Measurements from ENCODE around the gene GDF7. TPM values are rescaled to one million over a fixed set of nuclear protein-coding genes. Genes with fewer than 3 reads are reported as not detected.

Gene GDF7
- total RNA-seq, 2 experiments from 2014 or later = not detected

- no peak overlapping the region for H3K4me3 Mint-ChIP-seq
- H3K27ac Mint-ChIP-seq = no peak overlapping the region
- peaks cover 17% of the 10 kb centered on the region for H3K27me3 Mint-ChIP-seq
- peaks cover 6% of the 10 kb centered on the region for H3K4me1 Mint-ChIP-seq
- DNase-seq = no peak
- ChIA-PET POLR2A (no interaction called here), CTCF (interaction anchor here (0.9 to 2.5 kb wide), 8 partner anchors 10 to 216 kb away, joined by 3 to 9 read pairs (median 4); partner anchors contain the start of genes GDF7 and HS1BP3)
- peaks cover 6% of the 10 kb centered on the region for H3K36me3 Mint-ChIP-seq (ENCODE audit: low read depth)
- H3K9me3 Mint-ChIP-seq = no peaks in the 10 kb centered on the region
Observed at GRCh38 chr2:20677301-20678085, 10.5 kb downstream of the GDF7 start.

- ChIA-PET CTCF (interaction anchor here (1.1 to 1.7 kb wide), 4 partner anchors 9 to 27 kb away, joined by 3 to 4 read pairs (median 4); partner anchors contain the start of genes GDF7 and HS1BP3), POLR2A (no interaction called here)
- H3K4me1 Mint-ChIP-seq = peaks cover 6% of the 10 kb centered on the region
- no peak overlapping the region for H3K27ac Mint-ChIP-seq
- no peaks in the 10 kb centered on the region for H3K9me3 Mint-ChIP-seq
- peaks cover 12% of the 10 kb centered on the region for H3K27me3 Mint-ChIP-seq
- DNase-seq = no peak
- H3K36me3 Mint-ChIP-seq (ENCODE audit: low read depth) = peaks cover 6% of the 10 kb centered on the region
- H3K4me3 Mint-ChIP-seq = no peak overlapping the region
Observed at GRCh38 chr2:20678086-20678395, 11.1 kb downstream of the GDF7 start.

- Mint-ChIP-seq H3K27ac (no peak overlapping the region), H3K27me3 (peaks cover 4% of the 10 kb centered on the region), H3K4me3 (no peak overlapping the region), H3K4me1 (peaks cover 6% of the 10 kb centered on the region), H3K9me3 (no peaks in the 10 kb centered on the region), H3K36me3 (ENCODE audit: low read depth) (peaks cover 6% of the 10 kb centered on the region)
- CTCF ChIA-PET = interaction anchor here (0.6 to 1.7 kb wide), 4 partner anchors 9 to 28 kb away, joined by 3 to 4 read pairs (median 4); partner anchors contain the start of gene GDF7
- DNase-seq = no peak
- POLR2A ChIA-PET = no interaction called here
Observed at GRCh38 chr2:20678780-20679179, 11.8 kb downstream of the GDF7 start.

GRCh38 chr2:20680744-20681375, 13.9 kb downstream of the GDF7 start:
- peaks cover 6% of the 10 kb centered on the region for H3K4me1 Mint-ChIP-seq
- CTCF ChIA-PET = no interaction called here
- peaks cover 11% of the 10 kb centered on the region for H3K36me3 Mint-ChIP-seq (ENCODE audit: low read depth)
- H3K9me3 Mint-ChIP-seq = no peaks in the 10 kb centered on the region
- H3K4me3 Mint-ChIP-seq = no peak overlapping the region
- no peaks in the 10 kb centered on the region for H3K27me3 Mint-ChIP-seq
- POLR2A ChIA-PET = no interaction called here
- H3K27ac Mint-ChIP-seq = no peak overlapping the region
- no peak for DNase-seq

- H3K27me3 Mint-ChIP-seq = no peaks in the 10 kb centered on the region
- H3K36me3 Mint-ChIP-seq (ENCODE audit: low read depth) = peaks cover 17% of the 10 kb centered on the region
- H3K4me1 Mint-ChIP-seq = peaks cover 6% of the 10 kb centered on the region
- DNase-seq = no peak
- ChIA-PET POLR2A (no interaction called here), CTCF (interaction anchor here (1.0 to 1.5 kb wide), 2 partner anchors 16 to 21 kb away, joined by 3 to 4 read pairs; no protein-coding TSS in a partner anchor)
- no peak overlapping the region for H3K4me3 Mint-ChIP-seq
- H3K27ac Mint-ChIP-seq = no peak overlapping the region
- no peaks in the 10 kb centered on the region for H3K9me3 Mint-ChIP-seq
Observed at GRCh38 chr2:20682167-20682920, 15.4 kb downstream of the GDF7 start.

GRCh38 chr2:20684581-20685063, 17.7 kb downstream of the GDF7 start:
- CTCF ChIA-PET = interaction anchor here (1.2 to 1.5 kb wide), 2 partner anchors 9 to 13 kb away, joined by 3 read pairs; no protein-coding TSS in a partner anchor
- no peaks in the 10 kb centered on the region for H3K9me3 Mint-ChIP-seq
- POLR2A ChIA-PET = no interaction called here
- DNase-seq = no peak
- H3K36me3 Mint-ChIP-seq (ENCODE audit: low read depth) = peaks cover 34% of the 10 kb centered on the region
- peaks cover 6% of the 10 kb centered on the region for H3K4me1 Mint-ChIP-seq
- no peaks in the 10 kb centered on the region for H3K27me3 Mint-ChIP-seq
- H3K27ac Mint-ChIP-seq = no peak overlapping the region
- no peak overlapping the region for H3K4me3 Mint-ChIP-seq

- H3K4me3 Mint-ChIP-seq = no peak overlapping the region
- ChIA-PET POLR2A (no interaction called here), CTCF (interaction anchor here (1.0 kb wide), 2 partner anchors 9 to 25 kb away, joined by 3 to 4 read pairs; no protein-coding TSS in a partner anchor)
- no peaks in the 10 kb centered on the region for H3K27me3 Mint-ChIP-seq
- H3K9me3 Mint-ChIP-seq = no peaks in the 10 kb centered on the region
- peaks cover 28% of the 10 kb centered on the region for H3K36me3 Mint-ChIP-seq (ENCODE audit: low read depth)
- DNase-seq = no peak
- H3K4me1 Mint-ChIP-seq = peaks cover under 1% of the 10 kb centered on the region
- no peak overlapping the region for H3K27ac Mint-ChIP-seq
Observed at GRCh38 chr2:20687260-20687832, 20.4 kb downstream of the GDF7 start.

GRCh38 chr2:20689428-20690264, 22.7 kb downstream of the GDF7 start:
- no peak overlapping the region for H3K27ac Mint-ChIP-seq
- POLR2A ChIA-PET = no interaction called here
- no peak overlapping the region for H3K4me3 Mint-ChIP-seq
- peaks cover 28% of the 10 kb centered on the region for H3K36me3 Mint-ChIP-seq (ENCODE audit: low read depth)
- no peaks in the 10 kb centered on the region for H3K27me3 Mint-ChIP-seq
- CTCF ChIA-PET = interaction anchor here (0.6 to 1.2 kb wide), 2 partner anchors 168 to 274 kb away, joined by 3 to 4 read pairs; no protein-coding TSS in a partner anchor
- no peaks in the 10 kb centered on the region for H3K9me3 Mint-ChIP-seq
- no peak for DNase-seq
- no peaks in the 10 kb centered on the region for H3K4me1 Mint-ChIP-seq

- ChIA-PET POLR2A (no interaction called here), CTCF (interaction anchor here (0.8 to 1.1 kb wide), 2 partner anchors 56 to 269 kb away, joined by 3 read pairs; no protein-coding TSS in a partner anchor)
- no peaks in the 10 kb centered on the region for H3K9me3 Mint-ChIP-seq
- H3K27me3 Mint-ChIP-seq = no peaks in the 10 kb centered on the region
- H3K27ac Mint-ChIP-seq = no peak overlapping the region
- H3K36me3 Mint-ChIP-seq (ENCODE audit: low read depth) = peaks cover 22% of the 10 kb centered on the region
- no peaks in the 10 kb centered on the region for H3K4me1 Mint-ChIP-seq
- no peak for DNase-seq
- no peak overlapping the region for H3K4me3 Mint-ChIP-seq
Observed at GRCh38 chr2:20691076-20691734, 24.3 kb downstream of the GDF7 start.

- H3K27me3 Mint-ChIP-seq = no peaks in the 10 kb centered on the region
- no peak for DNase-seq
- H3K9me3 Mint-ChIP-seq = no peaks in the 10 kb centered on the region
- ChIA-PET CTCF (interaction anchor here (1.1 kb wide), 1 partner anchor 55 kb away, joined by 3 read pairs; no protein-coding TSS in a partner anchor), POLR2A (no interaction called here)
- peaks cover 17% of the 10 kb centered on the region for H3K36me3 Mint-ChIP-seq (ENCODE audit: low read depth)
- H3K27ac Mint-ChIP-seq = no peak overlapping the region
- no peak overlapping the region for H3K4me3 Mint-ChIP-seq
- H3K4me1 Mint-ChIP-seq = no peaks in the 10 kb centered on the region
Observed at GRCh38 chr2:20692081-20692480, 25.1 kb downstream of the GDF7 start.

- Mint-ChIP-seq H3K9me3 (no peaks in the 10 kb centered on the region), H3K4me3 (no peak overlapping the region), H3K27me3 (no peaks in the 10 kb centered on the region), H3K4me1 (no peaks in the 10 kb centered on the region), H3K27ac (no peak overlapping the region), H3K36me3 (ENCODE audit: low read depth) (peaks cover 10% of the 10 kb centered on the region)
- ChIA-PET CTCF (interaction anchor here (0.6 kb wide), 1 partner anchor 220 kb away, joined by 3 read pairs; no protein-coding TSS in a partner anchor), POLR2A (no interaction called here)
- DNase-seq = no peak
Observed at GRCh38 chr2:20693317-20693716, 26.4 kb downstream of the GDF7 start.

All from activated CD4-positive, alpha-beta T cell treated with anti-CD3 and anti-CD28 coated beads, Interleukin-2, amount 10 ng/mL, durations not matched to agents 7 days and 5 days (primary cell).